Vagina (tissue), 2 donors: ENCODE results near the gene MX2.

Experiments
- POLR2AphosphoS5 ChIP-seq, 2 donors: sonication (generic); formaldehyde crosslinking; IDR thresholded peaks; one replicate each; pipeline ENCODE4 v1.9.0; 2017; ENCODE audit warnings: antibody characterized with exemption in 2 of 2, mild to moderate bottlenecking in 2 of 2, low read depth in 1 of 2; ENCODE audit not compliant: insufficient read depth in 1 of 2
- TF ChIP-seq, protein P1 (sequence below), 3 experiments: fragments of 450-650 bp in 2 of 3; fragments of 200-600 bp in 1 of 3; sonication (generic) in 1 of 3; IDR thresholded peaks; one replicate each; pipeline ENCODE4 v1.5.1; 2017 to 2019; ENCODE audit warnings: antibody characterized with exemption in 3 of 3, mild to moderate bottlenecking in 2 of 3, moderate library complexity in 2 of 3

DNA sequence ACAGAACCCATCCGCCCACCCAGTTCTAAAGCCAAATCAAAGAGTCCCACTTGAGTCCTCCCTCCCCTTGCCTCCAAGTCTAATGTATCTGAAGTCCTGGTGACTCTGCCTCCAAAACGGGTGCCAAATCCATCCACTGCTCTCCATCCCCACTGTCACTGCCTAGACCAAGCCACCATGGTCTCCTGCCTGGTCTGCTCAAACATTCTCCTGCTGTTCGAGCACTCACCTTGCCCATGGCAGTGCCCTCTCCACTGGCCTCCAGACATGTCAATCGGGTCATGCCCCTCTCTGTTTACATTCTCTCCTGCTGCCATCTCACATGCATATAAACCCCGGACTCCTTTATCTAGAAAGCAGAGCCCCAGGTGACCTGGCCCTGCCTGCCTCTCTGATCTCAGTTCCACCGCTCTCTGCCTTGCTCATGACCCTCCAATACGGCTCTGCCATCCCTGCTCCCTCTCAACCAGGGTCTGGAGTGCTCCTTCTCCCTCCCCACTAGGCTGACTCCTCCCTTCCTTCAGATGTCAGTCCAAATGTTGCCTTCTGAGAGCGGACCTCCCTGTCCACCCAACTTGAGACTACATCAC lies 32.1 kb downstream of the MX2 start:
- TF ChIP-seq, protein P1, sequence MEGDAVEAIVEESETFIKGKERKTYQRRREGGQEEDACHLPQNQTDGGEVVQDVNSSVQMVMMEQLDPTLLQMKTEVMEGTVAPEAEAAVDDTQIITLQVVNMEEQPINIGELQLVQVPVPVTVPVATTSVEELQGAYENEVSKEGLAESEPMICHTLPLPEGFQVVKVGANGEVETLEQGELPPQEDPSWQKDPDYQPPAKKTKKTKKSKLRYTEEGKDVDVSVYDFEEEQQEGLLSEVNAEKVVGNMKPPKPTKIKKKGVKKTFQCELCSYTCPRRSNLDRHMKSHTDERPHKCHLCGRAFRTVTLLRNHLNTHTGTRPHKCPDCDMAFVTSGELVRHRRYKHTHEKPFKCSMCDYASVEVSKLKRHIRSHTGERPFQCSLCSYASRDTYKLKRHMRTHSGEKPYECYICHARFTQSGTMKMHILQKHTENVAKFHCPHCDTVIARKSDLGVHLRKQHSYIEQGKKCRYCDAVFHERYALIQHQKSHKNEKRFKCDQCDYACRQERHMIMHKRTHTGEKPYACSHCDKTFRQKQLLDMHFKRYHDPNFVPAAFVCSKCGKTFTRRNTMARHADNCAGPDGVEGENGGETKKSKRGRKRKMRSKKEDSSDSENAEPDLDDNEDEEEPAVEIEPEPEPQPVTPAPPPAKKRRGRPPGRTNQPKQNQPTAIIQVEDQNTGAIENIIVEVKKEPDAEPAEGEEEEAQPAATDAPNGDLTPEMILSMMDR (IDR thresholded peaks at IDR 0.05): no peak
- no peak for TF ChIP-seq POLR2AphosphoS5 (IDR thresholded peaks at IDR 0.05; ENCODE audit: insufficient read depth in 1 of 2, low read depth in 1 of 2)
